GM23338 (cell line): ENCODE measurements around the gene TBATA. TPM values are rescaled to one million over a fixed set of nuclear protein-coding genes. Genes with fewer than 3 reads are reported as not detected.
A peak's percentile ranks its signal among the peaks of the same experiment; 100 is the strongest.

Experiments used
- ATAC-seq: fragments of 200-7000 bp; cut with Tn5 transposase; 3 replicates; pipeline ENCODE4 v1.9.1; 2020
- DNase-seq: peaks from one replicate; pipeline ENCODE4 v3.0.0-alpha.2; 2015; ENCODE audit warnings: low spot score
- H2AFZ ChIP-seq: fragments of 200-600 bp; sonication (generic); 2 replicates; pipeline ENCODE4 v1.8.0; 2016; ENCODE audit warnings: antibody characterized with exemption, mild to moderate bottlenecking, moderate library complexity
- H3F3A ChIP-seq: fragments of 200-600 bp; sonication (generic); replicated peaks from 2 replicates; pipeline ENCODE4 v1.8.0; 2017; ENCODE audit warnings: antibody characterized with exemption, mixed run types, low read depth
- H3K27ac ChIP-seq: fragments of 200-600 bp; sonication (generic); 2 replicates; pipeline ENCODE4 v1.6.1; 2016; ENCODE audit warnings: low read depth
- H3K27me3 ChIP-seq: fragments of 200-600 bp; sonication (generic); 2 replicates; pipeline ENCODE4 v1.8.0; 2016; ENCODE audit warnings: mild to moderate bottlenecking, mixed run types, moderate library complexity; ENCODE audit not compliant: insufficient read depth
- H3K36me3 ChIP-seq: fragments of 200-600 bp; sonication (generic); 2 replicates; pipeline ENCODE4 v1.8.0; 2016; ENCODE audit warnings: mild to moderate bottlenecking; ENCODE audit not compliant: insufficient read depth
- H3K4me1 ChIP-seq: fragments of 200-600 bp; sonication (generic); 2 replicates; pipeline ENCODE4 v1.8.0; 2016; ENCODE audit warnings: mild to moderate bottlenecking, moderate library complexity; ENCODE audit not compliant: insufficient read depth
- H3K4me2 ChIP-seq: fragments of 200-600 bp; sonication (generic); 2 replicates; pipeline ENCODE4 v1.7.1; 2017; ENCODE audit warnings: mixed run types
- H3K4me3 ChIP-seq: fragments of 200-600 bp; sonication (generic); 2 replicates; pipeline ENCODE4 v1.6.1; 2016; ENCODE audit warnings: mixed run types
- H3K79me2 ChIP-seq: fragments of 200-600 bp; sonication (generic); replicated peaks from 2 replicates; pipeline ENCODE4 v1.8.0; 2017; ENCODE audit warnings: mild to moderate bottlenecking; ENCODE audit not compliant: insufficient read depth
- H3K9me2 ChIP-seq: fragments of 200-600 bp; sonication (generic); 2 replicates; pipeline ENCODE4 v1.8.0; 2017; ENCODE audit not compliant: insufficient read depth
- H4K20me1 ChIP-seq: fragments of 200-600 bp; sonication (generic); replicated peaks from 2 replicates; pipeline ENCODE4 v1.8.0; 2017; ENCODE audit warnings: mild to moderate bottlenecking; ENCODE audit not compliant: insufficient read depth
- H3K27ac Mint-ChIP-seq: 2 replicates; pipeline ENCODE4 v1.8.0; 2020; ENCODE audit warnings: inconsistent platforms, mild to moderate bottlenecking, moderate library complexity, mixed read lengths
- H3K27me3 Mint-ChIP-seq: 3 replicates; pipeline ENCODE4 v1.8.0; 2022; ENCODE audit warnings: low read depth, mild to moderate bottlenecking, moderate library complexity, mixed read lengths, inconsistent platforms; ENCODE audit not compliant: insufficient read depth, poor library complexity
- H3K36me3 Mint-ChIP-seq: 3 replicates; pipeline ENCODE4 v1.8.0; 2021; ENCODE audit warnings: low read depth, mild to moderate bottlenecking, inconsistent platforms, moderate library complexity, mixed read lengths
- H3K4me1 Mint-ChIP-seq: 3 replicates; pipeline ENCODE4 v1.8.0; 2020; ENCODE audit warnings: mild to moderate bottlenecking, inconsistent platforms, mixed read lengths
- H3K4me3 Mint-ChIP-seq: 3 replicates; pipeline ENCODE4 v1.8.0; 2021; ENCODE audit warnings: moderate library complexity, mild to moderate bottlenecking, inconsistent platforms, mixed read lengths
- H3K9me3 Mint-ChIP-seq: 3 replicates; pipeline ENCODE4 v1.8.0; 2020; ENCODE audit warnings: moderate library complexity, mild to moderate bottlenecking, inconsistent platforms, mixed read lengths
- CREB1 ChIP-seq: fragments of 250-450 bp; sonication (Bioruptor Pico); IDR thresholded peaks from 2 replicates; pipeline ENCODE4 v1.5.0; 2020; ENCODE audit warnings: low read depth, mild to moderate bottlenecking, moderate library complexity
- EZH2phosphoT487 ChIP-seq: fragments of 200-600 bp; sonication (generic); IDR thresholded peaks from one replicate; pipeline ENCODE4 v1.8.1; 2018; ENCODE audit warnings: antibody characterized with exemption; ENCODE audit not compliant: unreplicated experiment
- JUNB ChIP-seq: IDR thresholded peaks from one replicate; pipeline ENCODE4 v1.6.1; 2016; ENCODE audit warnings: antibody characterized with exemption; ENCODE audit not compliant: unreplicated experiment
- NANOG ChIP-seq: IDR thresholded peaks from 2 replicates; pipeline ENCODE4 v1.6.1; 2016; ENCODE audit warnings: antibody characterized with exemption, borderline replicate concordance
- POLR2AphosphoS5 ChIP-seq: IDR thresholded peaks from 2 replicates; pipeline ENCODE4 v1.6.1; 2016; ENCODE audit warnings: antibody characterized with exemption, low read depth
- STAT1 ChIP-seq: IDR thresholded peaks from one replicate; pipeline ENCODE4 v1.6.1; 2016; ENCODE audit warnings: antibody characterized with exemption; ENCODE audit not compliant: unreplicated experiment
- ZNF114 ChIP-seq: fragments of 250-450 bp; sonication (Bioruptor Pico); IDR thresholded peaks from 2 replicates; pipeline ENCODE4 v1.5.0; 2020; ENCODE audit warnings: mild to moderate bottlenecking, moderate library complexity
- ZNF331 ChIP-seq: fragments of 250-450 bp; sonication (Bioruptor Pico); IDR thresholded peaks from 2 replicates; pipeline ENCODE4 v1.5.0; 2020; ENCODE audit warnings: low read depth, mild to moderate bottlenecking, moderate library complexity
- polyA plus RNA-seq: library from polyadenylated mRNA; unstranded; fragments of >200 nt; fragmentation: Nextera tagmentation; extraction: Ambion mirVana; gene quantifications from 2 replicates; pipeline ENCODE4 v1.2.1, GENCODE V29; 2016
- total RNA-seq: library from RNA; depleted of rRNA; stranded (reverse); fragments of >200 nt; shearing (Covaris generic); gene quantifications from 2 replicates; pipeline ENCODE4 v1.2.3, GENCODE V29; 2014
- TF ChIP-seq, protein P1 (sequence below): IDR thresholded peaks from one replicate; pipeline ENCODE4 v1.6.1; 2018; ENCODE audit warnings: antibody characterized with exemption; ENCODE audit not compliant: unreplicated experiment
- TF ChIP-seq, protein P2 (sequence below): IDR thresholded peaks from 2 replicates; pipeline ENCODE4 v1.6.1; 2016; ENCODE audit warnings: antibody characterized with exemption
- TF ChIP-seq, protein P3 (sequence below): fragments of 250-450 bp; sonication (Bioruptor Pico); IDR thresholded peaks from 2 replicates; pipeline ENCODE4 v1.5.0; 2020; ENCODE audit warnings: mild to moderate bottlenecking, moderate library complexity

The TBATA gene
- total and polyA plus RNA-seq, 2 experiments from 2014 or later: not detected

DNA sequence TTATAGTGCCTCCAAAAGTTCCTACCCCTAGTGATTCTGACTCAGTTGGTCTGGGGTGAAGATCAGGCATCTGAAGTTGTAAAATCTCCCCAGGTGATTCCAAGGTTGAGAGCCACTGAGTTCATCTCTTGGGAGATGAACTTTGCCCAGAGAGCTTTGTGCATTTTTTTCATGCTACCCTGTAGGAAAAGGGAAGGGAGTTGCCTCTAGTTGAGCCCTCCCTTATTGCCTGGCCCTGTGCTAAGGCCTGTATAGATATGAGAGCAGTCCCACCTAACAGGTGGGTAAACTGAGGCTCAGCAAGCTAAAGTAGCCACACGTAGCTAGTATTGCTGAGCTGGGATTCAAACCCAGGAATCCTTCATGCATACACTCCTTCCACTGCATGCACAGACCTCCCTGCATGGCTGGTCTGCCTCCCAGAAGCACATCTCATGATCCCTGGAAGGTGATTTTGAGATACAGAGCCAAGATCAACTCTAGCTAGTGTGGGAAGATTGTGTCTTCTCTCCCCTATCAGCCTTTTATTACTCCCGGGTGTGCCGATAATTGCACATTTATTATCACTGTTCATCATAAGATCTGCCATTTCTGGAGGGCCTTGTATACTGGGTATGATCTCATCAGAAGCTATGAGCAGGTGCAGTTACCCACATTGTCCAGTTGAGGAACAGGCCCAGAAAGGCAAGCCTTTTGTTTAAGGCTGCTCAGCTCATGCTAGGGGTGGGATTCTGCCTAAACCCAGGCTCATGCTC, 47.0 kb downstream of the TBATA start:
- no peaks in the 10 kb centered on the region for H3K27me3 ChIP-seq
- TF ChIP-seq POLR2AphosphoS5 (no peak), CREB1 (CRISPR knock-in tag) (no peak), ZNF114 (no peak)
- no peaks in the 10 kb centered on the region for H4K20me1 ChIP-seq
- Mint-ChIP-seq H3K4me3 (no peak overlapping the region), H3K9me3 (no peaks in the 10 kb centered on the region), H3K27me3 (peaks cover 8% of the 10 kb centered on the region), H3K27ac (no peak overlapping the region), H3K36me3 (no peaks in the 10 kb centered on the region), H3K4me1 (peaks cover 4% of the 10 kb centered on the region; the same call in 2 of the 3 replicates)
- no peaks in the 10 kb centered on the region for H3K4me1 ChIP-seq
- H3K36me3 ChIP-seq: no peaks in the 10 kb centered on the region
- DNase-seq: no peak
- H3F3A ChIP-seq: no peaks in the 10 kb centered on the region
- no peak overlapping the region for H2AFZ ChIP-seq
- no peaks in the 10 kb centered on the region for H3K9me2 ChIP-seq
- no peak overlapping the region for H3K27ac ChIP-seq
- no peak overlapping the region for H3K4me2 ChIP-seq
- no peaks in the 10 kb centered on the region for H3K79me2 ChIP-seq
- H3K4me3 ChIP-seq: no peak overlapping the region
- ATAC-seq: peak; percentile 47

DNA sequence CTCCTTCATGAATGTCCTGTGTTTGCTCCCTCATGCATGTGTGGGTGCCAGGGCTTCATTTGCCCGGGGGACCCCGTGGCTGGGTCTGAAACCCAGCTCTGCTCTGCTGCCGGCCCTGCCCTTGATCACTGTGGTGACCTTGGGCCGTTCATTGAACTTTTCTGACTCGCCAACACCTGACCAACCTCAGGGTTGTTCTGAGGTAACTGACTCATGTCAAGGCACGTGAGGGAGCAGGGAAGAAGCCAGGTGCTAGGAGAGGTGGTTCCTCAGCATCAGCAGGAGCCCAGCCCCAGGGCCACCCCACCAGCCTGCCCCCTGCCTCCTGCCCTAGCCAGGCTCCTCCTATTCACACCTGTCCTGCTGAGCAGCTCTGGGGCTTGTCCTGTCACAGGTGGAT, 47.9 kb downstream of the TBATA start:
- Histone ChIP-seq H3K27me3 (no peaks in the 10 kb centered on the region), H3K4me2 (no peak overlapping the region), H3K79me2 (no peaks in the 10 kb centered on the region), H3K9me2 (no peaks in the 10 kb centered on the region), H2AFZ (no peak overlapping the region), H4K20me1 (no peaks in the 10 kb centered on the region), H3K4me3 (no peak overlapping the region), H3F3A (no peaks in the 10 kb centered on the region), H3K4me1 (no peaks in the 10 kb centered on the region), H3K36me3 (no peaks in the 10 kb centered on the region), H3K27ac (no peak overlapping the region)
- H3K9me3 Mint-ChIP-seq: no peaks in the 10 kb centered on the region
- no peak overlapping the region for H3K4me3 Mint-ChIP-seq
- H3K27me3 Mint-ChIP-seq: peaks cover 9% of the 10 kb centered on the region
- peaks cover 4% of the 10 kb centered on the region; the same call in 2 of the 3 replicates for H3K4me1 Mint-ChIP-seq
- no peaks in the 10 kb centered on the region for H3K36me3 Mint-ChIP-seq
- ATAC-seq (no peak), DNase-seq (no peak)
- H3K27ac Mint-ChIP-seq: no peak overlapping the region
- TF ChIP-seq EZH2phosphoT487: no peak
- no peak for TF ChIP-seq POLR2AphosphoS5
- TF ChIP-seq CREB1 (CRISPR knock-in tag): no peak
- TF ChIP-seq, protein P1, sequence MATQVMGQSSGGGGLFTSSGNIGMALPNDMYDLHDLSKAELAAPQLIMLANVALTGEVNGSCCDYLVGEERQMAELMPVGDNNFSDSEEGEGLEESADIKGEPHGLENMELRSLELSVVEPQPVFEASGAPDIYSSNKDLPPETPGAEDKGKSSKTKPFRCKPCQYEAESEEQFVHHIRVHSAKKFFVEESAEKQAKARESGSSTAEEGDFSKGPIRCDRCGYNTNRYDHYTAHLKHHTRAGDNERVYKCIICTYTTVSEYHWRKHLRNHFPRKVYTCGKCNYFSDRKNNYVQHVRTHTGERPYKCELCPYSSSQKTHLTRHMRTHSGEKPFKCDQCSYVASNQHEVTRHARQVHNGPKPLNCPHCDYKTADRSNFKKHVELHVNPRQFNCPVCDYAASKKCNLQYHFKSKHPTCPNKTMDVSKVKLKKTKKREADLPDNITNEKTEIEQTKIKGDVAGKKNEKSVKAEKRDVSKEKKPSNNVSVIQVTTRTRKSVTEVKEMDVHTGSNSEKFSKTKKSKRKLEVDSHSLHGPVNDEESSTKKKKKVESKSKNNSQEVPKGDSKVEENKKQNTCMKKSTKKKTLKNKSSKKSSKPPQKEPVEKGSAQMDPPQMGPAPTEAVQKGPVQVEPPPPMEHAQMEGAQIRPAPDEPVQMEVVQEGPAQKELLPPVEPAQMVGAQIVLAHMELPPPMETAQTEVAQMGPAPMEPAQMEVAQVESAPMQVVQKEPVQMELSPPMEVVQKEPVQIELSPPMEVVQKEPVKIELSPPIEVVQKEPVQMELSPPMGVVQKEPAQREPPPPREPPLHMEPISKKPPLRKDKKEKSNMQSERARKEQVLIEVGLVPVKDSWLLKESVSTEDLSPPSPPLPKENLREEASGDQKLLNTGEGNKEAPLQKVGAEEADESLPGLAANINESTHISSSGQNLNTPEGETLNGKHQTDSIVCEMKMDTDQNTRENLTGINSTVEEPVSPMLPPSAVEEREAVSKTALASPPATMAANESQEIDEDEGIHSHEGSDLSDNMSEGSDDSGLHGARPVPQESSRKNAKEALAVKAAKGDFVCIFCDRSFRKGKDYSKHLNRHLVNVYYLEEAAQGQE: no peak
- TF ChIP-seq, protein P2, sequence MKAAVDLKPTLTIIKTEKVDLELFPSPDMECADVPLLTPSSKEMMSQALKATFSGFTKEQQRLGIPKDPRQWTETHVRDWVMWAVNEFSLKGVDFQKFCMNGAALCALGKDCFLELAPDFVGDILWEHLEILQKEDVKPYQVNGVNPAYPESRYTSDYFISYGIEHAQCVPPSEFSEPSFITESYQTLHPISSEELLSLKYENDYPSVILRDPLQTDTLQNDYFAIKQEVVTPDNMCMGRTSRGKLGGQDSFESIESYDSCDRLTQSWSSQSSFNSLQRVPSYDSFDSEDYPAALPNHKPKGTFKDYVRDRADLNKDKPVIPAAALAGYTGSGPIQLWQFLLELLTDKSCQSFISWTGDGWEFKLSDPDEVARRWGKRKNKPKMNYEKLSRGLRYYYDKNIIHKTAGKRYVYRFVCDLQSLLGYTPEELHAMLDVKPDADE: no peak
- TF ChIP-seq ZNF331 (CRISPR knock-in tag): no peak
- TF ChIP-seq ZNF114: no peak
- TF ChIP-seq STAT1: no peak
- no peak for TF ChIP-seq NANOG
- TF ChIP-seq, protein P3, sequence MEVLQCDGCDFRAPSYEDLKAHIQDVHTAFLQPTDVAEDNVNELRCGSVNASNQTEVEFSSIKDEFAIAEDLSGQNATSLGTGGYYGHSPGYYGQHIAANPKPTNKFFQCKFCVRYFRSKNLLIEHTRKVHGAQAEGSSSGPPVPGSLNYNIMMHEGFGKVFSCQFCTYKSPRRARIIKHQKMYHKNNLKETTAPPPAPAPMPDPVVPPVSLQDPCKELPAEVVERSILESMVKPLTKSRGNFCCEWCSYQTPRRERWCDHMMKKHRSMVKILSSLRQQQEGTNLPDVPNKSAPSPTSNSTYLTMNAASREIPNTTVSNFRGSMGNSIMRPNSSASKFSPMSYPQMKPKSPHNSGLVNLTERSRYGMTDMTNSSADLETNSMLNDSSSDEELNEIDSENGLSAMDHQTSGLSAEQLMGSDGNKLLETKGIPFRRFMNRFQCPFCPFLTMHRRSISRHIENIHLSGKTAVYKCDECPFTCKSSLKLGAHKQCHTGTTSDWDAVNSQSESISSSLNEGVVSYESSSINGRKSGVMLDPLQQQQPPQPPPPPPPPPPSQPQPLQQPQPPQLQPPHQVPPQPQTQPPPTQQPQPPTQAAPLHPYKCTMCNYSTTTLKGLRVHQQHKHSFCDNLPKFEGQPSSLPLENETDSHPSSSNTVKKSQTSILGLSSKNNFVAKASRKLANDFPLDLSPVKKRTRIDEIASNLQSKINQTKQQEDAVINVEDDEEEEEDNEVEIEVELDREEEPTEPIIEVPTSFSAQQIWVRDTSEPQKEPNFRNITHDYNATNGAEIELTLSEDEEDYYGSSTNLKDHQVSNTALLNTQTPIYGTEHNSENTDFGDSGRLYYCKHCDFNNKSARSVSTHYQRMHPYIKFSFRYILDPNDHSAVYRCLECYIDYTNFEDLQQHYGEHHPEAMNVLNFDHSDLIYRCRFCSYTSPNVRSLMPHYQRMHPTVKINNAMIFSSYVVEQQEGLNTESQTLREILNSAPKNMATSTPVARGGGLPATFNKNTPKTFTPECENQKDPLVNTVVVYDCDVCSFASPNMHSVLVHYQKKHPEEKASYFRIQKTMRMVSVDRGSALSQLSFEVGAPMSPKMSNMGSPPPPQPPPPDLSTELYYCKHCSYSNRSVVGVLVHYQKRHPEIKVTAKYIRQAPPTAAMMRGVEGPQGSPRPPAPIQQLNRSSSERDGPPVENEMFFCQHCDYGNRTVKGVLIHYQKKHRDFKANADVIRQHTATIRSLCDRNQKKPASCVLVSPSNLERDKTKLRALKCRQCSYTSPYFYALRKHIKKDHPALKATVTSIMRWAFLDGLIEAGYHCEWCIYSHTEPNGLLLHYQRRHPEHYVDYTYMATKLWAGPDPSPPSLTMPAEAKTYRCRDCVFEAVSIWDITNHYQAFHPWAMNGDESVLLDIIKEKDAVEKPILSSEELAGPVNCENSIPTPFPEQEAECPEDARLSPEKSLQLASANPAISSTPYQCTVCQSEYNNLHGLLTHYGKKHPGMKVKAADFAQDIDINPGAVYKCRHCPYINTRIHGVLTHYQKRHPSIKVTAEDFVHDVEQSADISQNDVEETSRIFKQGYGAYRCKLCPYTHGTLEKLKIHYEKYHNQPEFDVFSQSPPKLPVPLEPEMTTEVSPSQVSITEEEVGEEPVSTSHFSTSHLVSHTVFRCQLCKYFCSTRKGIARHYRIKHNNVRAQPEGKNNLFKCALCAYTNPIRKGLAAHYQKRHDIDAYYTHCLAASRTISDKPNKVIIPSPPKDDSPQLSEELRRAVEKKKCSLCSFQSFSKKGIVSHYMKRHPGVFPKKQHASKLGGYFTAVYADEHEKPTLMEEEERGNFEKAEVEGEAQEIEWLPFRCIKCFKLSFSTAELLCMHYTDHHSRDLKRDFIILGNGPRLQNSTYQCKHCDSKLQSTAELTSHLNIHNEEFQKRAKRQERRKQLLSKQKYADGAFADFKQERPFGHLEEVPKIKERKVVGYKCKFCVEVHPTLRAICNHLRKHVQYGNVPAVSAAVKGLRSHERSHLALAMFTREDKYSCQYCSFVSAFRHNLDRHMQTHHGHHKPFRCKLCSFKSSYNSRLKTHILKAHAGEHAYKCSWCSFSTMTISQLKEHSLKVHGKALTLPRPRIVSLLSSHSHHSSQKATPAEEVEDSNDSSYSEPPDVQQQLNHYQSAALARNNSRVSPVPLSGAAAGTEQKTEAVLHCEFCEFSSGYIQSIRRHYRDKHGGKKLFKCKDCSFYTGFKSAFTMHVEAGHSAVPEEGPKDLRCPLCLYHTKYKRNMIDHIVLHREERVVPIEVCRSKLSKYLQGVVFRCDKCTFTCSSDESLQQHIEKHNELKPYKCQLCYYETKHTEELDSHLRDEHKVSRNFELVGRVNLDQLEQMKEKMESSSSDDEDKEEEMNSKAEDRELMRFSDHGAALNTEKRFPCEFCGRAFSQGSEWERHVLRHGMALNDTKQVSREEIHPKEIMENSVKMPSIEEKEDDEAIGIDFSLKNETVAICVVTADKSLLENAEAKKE (CRISPR knock-in tag): no peak
- no peak for TF ChIP-seq JUNB
